HL-60 (cell line): ENCODE data around the gene SHISA8.

Experiments
- DNase-seq, 2 experiments: peaks; one replicate each; pipeline ENCODE4 v3.0.0-alpha.2; 2010 to 2020; ENCODE audit warnings: low read depth in 1 of 2, low spot score in 1 of 2
- H3K27ac ChIP-seq: fragments of 250-450 bp; sonication (Bioruptor Pico); replicated peaks from 2 replicates; pipeline ENCODE4 v1.5.1; 2020; ENCODE audit warnings: mild to moderate bottlenecking, moderate library complexity
- H3K27me3 ChIP-seq: fragments of 250-450 bp; sonication (Bioruptor Pico); 2 replicates; pipeline ENCODE4 v1.5.1; 2021; ENCODE audit warnings: mild to moderate bottlenecking, moderate library complexity; ENCODE audit not compliant: insufficient read depth, poor library complexity, severe bottlenecking
- H3K4me3 ChIP-seq: replicated peaks from 2 replicates; pipeline ENCODE4 v1.5.1; 2011; ENCODE audit warnings: mild to moderate bottlenecking, control low read depth, low read length; ENCODE audit not compliant: insufficient read depth
- GABPA ChIP-seq: IDR thresholded peaks from 2 replicates; pipeline ENCODE4 v1.6.1; 2012; ENCODE audit warnings: low read depth
- POLR2AphosphoS5 ChIP-seq: IDR thresholded peaks from 2 replicates; pipeline ENCODE4 v1.6.1; 2012; ENCODE audit warnings: low read depth
- SPI1 ChIP-seq: IDR thresholded peaks from 2 replicates; pipeline ENCODE4 v1.6.1; 2012; ENCODE audit warnings: low read depth, mild to moderate bottlenecking, borderline replicate concordance
- TF ChIP-seq, protein P1 (sequence below): IDR thresholded peaks from 2 replicates; pipeline ENCODE4 v1.6.1; 2012; ENCODE audit warnings: low read depth; ENCODE audit not compliant: insufficient replicate concordance
- TF ChIP-seq, protein P2 (sequence below): IDR thresholded peaks from one replicate; pipeline ENCODE4 v1.5.1; 2011; ENCODE audit warnings: low read length, control low read depth, inconsistent platforms; ENCODE audit not compliant: insufficient read depth

Gene SHISA8

GRCh38 chr22:41888627-41889200 lies 26.2 kb downstream of the SHISA8 start:
- TF ChIP-seq, protein P1, sequence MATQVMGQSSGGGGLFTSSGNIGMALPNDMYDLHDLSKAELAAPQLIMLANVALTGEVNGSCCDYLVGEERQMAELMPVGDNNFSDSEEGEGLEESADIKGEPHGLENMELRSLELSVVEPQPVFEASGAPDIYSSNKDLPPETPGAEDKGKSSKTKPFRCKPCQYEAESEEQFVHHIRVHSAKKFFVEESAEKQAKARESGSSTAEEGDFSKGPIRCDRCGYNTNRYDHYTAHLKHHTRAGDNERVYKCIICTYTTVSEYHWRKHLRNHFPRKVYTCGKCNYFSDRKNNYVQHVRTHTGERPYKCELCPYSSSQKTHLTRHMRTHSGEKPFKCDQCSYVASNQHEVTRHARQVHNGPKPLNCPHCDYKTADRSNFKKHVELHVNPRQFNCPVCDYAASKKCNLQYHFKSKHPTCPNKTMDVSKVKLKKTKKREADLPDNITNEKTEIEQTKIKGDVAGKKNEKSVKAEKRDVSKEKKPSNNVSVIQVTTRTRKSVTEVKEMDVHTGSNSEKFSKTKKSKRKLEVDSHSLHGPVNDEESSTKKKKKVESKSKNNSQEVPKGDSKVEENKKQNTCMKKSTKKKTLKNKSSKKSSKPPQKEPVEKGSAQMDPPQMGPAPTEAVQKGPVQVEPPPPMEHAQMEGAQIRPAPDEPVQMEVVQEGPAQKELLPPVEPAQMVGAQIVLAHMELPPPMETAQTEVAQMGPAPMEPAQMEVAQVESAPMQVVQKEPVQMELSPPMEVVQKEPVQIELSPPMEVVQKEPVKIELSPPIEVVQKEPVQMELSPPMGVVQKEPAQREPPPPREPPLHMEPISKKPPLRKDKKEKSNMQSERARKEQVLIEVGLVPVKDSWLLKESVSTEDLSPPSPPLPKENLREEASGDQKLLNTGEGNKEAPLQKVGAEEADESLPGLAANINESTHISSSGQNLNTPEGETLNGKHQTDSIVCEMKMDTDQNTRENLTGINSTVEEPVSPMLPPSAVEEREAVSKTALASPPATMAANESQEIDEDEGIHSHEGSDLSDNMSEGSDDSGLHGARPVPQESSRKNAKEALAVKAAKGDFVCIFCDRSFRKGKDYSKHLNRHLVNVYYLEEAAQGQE, result no peak
- TF ChIP-seq SPI1 (no peak), POLR2AphosphoS5 (no peak), GABPA (no peak)
- Histone ChIP-seq H3K27ac (no peak overlapping the region), H3K4me3 (no peak overlapping the region), H3K27me3 (no peaks in the 10 kb centered on the region)
- DNase-seq, result no peak

- Histone ChIP-seq H3K27ac (no peak overlapping the region), H3K4me3 (no peak overlapping the region), H3K27me3 (no peaks in the 10 kb centered on the region)
- TF ChIP-seq SPI1 (no peak), GABPA (no peak), POLR2AphosphoS5 (no peak)
- TF ChIP-seq, protein P2, sequence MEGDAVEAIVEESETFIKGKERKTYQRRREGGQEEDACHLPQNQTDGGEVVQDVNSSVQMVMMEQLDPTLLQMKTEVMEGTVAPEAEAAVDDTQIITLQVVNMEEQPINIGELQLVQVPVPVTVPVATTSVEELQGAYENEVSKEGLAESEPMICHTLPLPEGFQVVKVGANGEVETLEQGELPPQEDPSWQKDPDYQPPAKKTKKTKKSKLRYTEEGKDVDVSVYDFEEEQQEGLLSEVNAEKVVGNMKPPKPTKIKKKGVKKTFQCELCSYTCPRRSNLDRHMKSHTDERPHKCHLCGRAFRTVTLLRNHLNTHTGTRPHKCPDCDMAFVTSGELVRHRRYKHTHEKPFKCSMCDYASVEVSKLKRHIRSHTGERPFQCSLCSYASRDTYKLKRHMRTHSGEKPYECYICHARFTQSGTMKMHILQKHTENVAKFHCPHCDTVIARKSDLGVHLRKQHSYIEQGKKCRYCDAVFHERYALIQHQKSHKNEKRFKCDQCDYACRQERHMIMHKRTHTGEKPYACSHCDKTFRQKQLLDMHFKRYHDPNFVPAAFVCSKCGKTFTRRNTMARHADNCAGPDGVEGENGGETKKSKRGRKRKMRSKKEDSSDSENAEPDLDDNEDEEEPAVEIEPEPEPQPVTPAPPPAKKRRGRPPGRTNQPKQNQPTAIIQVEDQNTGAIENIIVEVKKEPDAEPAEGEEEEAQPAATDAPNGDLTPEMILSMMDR, result no peak
- TF ChIP-seq, protein P1, result no peak
- no peak for DNase-seq
Measured at GRCh38 chr22:41885516-41885915, 29.4 kb downstream of the SHISA8 start.

GRCh38 chr22:41885116-41885515 lies 29.8 kb downstream of the SHISA8 start:
- H3K27me3 ChIP-seq, result no peaks in the 10 kb centered on the region
- no peak overlapping the region for H3K27ac ChIP-seq
- no peak for DNase-seq
- H3K4me3 ChIP-seq, result no peak overlapping the region
- TF ChIP-seq POLR2AphosphoS5, result no peak
- TF ChIP-seq GABPA, result no peak
- TF ChIP-seq, protein P1, result no peak
- TF ChIP-seq SPI1, result no peak
- TF ChIP-seq, protein P2, result no peak
